ENCODE results near the gene S1PR4.
"Not testable (repeated sequence)": the region's sequence is repeated elsewhere in the genome, so short reads cannot be mapped to it uniquely, and the experiment has no call there.

Gene S1PR4

GRCh38 chr19:3187662-3188511 lies 9.3 kb downstream of the S1PR4 start:
- DNase-seq (ENCODE audit: low read depth in 1 of 2, low spot score in 1 of 2) = no peak
- TF ChIP-seq JUND (IDR thresholded peaks at IDR 0.05; ENCODE audit: low read depth) = no peak
- in situ Hi-C loops (cut with HindIII; ENCODE audit: low pct_unique_long_range_greater_than_20kb, low sequenced_read_pairs) = no loop called here

- DNase-seq (ENCODE audit: low read depth in 1 of 2, low spot score in 1 of 2) = no peak
- TF ChIP-seq JUND (IDR thresholded peaks at IDR 0.05; ENCODE audit: low read depth) = no peak
- in situ Hi-C loops (cut with HindIII; ENCODE audit: low pct_unique_long_range_greater_than_20kb, low sequenced_read_pairs) = no loop called here
These were observed 10.3 kb downstream of the S1PR4 start for GRCh38 chr19:3188627-3189596.

DNA sequence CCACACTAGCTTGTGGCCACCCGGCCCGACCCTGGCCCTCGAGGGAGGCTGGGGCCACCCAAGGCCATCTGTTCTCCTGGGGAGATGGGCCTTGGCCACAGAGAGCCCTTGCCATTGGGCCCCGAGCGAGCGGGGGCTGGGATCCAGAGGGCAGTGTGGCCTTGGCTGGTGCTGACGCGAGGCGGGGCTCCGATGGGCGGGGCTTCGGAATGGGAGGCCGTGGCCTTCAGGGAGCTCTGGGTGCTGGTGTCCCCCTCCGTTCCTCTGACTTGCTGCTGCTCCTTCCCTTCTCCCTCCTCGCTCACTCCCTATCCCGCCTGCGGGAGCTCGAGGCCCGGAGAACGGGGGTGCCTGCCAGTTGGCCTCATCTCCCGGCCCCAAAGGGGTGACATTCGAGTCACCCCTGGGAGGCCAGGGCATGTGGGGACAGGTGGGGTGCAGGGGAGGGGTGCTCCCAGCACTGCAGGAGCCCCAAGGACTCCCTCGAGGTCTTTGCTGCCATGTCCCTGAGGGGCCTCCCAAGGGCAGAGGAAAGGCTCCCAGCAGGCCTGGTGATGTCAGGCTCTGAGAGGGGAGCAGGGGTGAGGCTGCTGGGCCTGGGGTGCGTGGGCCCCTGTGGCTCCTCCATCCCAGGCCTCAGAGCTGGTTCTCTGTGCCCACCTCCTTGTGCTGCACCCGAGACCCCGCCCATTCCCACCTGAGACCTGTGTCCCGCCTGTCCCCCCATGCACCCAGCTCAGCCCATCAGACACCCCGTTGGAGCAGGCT lies 11.3 kb downstream of the S1PR4 start:
- in situ Hi-C loops (cut with HindIII; ENCODE audit: low pct_unique_long_range_greater_than_20kb, low sequenced_read_pairs) = no loop called here
- TF ChIP-seq JUND (IDR thresholded peaks at IDR 0.05; ENCODE audit: low read depth) = no peak
- no peak for DNase-seq (ENCODE audit: low read depth in 1 of 2, low spot score in 1 of 2)

DNA sequence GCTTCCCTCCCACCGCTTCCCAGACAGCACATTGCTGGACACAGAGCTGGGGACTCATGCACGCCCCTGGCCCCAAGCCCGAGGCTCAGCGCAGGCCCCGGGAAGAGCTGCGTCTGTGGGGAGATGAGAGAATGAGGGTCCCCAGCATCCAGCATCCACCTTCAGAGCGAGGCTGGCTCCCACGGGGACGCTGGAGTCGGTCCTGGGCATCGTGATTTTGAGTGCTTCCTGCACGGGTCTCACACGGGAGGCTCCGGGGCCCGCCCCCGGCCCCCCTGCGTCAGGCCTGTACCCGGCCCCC lies 11.9 kb downstream of the S1PR4 start:
- TF ChIP-seq JUND (IDR thresholded peaks at IDR 0.05; ENCODE audit: low read depth) = no peak
- in situ Hi-C loops (cut with HindIII; ENCODE audit: low pct_unique_long_range_greater_than_20kb, low sequenced_read_pairs) = no loop called here
- DNase-seq (ENCODE audit: low read depth in 1 of 2, low spot score in 1 of 2) = no peak

DNA sequence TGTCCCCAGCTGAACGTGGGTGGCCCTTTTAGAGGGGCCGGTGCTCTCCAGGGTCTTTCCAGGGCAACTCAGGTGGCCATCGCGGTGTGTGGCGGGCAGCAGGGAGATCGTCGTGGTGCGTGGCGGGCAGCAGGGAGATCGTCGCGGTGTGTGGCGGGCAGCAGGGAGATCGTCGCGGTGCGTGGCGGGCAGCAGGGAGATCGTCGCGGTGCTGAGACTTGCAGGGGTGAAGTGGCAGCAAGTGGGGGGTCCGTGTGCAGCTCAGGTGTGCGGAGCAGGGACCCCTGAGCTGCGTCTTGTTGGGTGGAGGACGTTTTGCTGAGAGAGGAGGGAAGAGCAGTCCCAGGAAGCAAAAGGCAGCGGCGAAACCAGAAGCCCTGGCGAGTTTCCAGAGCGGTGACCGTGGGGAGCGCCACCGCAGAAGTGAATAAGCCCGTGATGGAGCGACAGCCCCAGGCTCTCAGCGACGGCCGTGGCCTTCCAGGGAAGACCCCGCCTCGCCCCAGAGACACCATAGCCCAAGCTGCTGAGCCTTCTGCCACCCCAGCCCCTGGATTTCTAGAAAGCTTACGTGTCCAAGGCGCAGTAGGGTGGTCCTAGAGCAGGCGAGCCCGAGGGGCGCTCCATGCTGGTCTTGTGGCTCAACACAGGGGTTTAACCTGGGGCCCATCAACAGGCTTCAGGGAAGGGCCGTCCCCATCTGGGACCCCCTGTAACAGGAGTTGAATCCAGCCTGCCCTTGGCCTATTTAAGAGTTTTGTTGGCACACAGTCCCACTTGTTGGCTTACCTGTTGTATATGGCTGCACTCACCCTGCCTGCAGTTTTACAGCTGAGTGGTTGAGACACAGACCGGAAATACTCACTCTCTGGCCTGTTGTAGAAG lies 12.6 kb downstream of the S1PR4 start:
- no peak for TF ChIP-seq JUND (IDR thresholded peaks at IDR 0.05; ENCODE audit: low read depth)
- DNase-seq (ENCODE audit: low read depth in 1 of 2, low spot score in 1 of 2) = no peak
- in situ Hi-C loops (cut with HindIII; ENCODE audit: low pct_unique_long_range_greater_than_20kb, low sequenced_read_pairs) = no loop called here

DNA sequence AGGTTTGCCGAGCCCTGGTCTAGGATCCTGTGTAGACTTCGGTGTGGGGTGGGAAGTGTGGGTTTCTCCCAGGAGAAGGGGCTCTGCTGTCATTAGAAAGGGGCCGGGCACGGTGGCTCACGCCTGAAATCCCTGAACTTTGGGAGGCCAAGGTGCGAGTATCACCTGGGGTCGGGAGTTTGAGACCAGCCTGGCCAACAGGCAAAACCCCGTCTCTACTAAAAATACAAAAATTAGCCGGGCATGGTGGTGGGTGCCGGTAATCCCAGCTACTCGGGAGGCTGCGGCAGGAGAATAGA lies 13.2 kb downstream of the S1PR4 start:
- DNase-seq (ENCODE audit: low read depth in 1 of 2, low spot score in 1 of 2); in situ Hi-C loops (cut with HindIII; ENCODE audit: low pct_unique_long_range_greater_than_20kb, low sequenced_read_pairs): not testable (repeated sequence)

DNA sequence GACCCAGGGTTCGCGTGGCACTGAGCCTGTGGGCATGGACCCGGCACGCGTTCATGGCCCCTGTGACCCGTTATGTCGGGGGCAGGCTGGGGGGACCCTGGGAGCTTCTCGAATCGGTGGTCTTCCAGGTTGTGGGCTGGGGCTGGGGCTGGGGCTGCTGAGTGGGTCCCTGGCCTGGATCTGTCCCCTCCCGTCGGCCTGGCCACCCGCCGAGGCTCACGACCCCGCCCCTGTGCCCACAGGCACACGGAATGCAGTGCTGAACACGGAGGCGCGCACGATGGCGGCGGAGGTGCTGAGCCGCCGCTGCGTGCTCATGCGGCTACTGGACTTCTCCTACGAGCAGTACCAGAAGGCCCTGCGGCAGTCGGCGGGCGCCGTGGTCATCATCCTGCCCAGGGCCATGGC lies 13.7 kb downstream of the S1PR4 start:
- in situ Hi-C loops (cut with HindIII; ENCODE audit: low pct_unique_long_range_greater_than_20kb, low sequenced_read_pairs) = no loop called here
- TF ChIP-seq JUND (IDR thresholded peaks at IDR 0.05; ENCODE audit: low read depth) = no peak
- DNase-seq (ENCODE audit: low read depth in 1 of 2, low spot score in 1 of 2) = no peak

DNA sequence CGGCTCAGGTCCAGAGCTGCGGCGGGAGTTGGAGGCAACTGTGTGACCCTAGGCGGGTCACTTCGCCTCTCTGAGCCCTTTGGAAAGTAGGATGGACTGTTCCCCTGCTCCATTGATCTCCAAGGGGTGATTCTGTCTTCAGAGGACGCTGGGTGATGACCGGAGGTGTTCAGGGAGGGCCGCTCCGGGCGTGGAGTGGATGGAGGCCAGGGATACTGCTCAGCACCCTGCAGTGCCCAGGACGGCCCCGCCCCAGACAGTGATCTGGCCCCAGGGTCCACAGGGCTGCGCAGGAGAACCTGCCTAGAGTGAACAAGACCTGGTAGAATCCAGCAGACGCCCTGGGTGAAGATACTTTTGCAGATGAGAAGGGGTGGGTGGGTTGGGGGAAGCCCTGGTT lies 14.1 kb downstream of the S1PR4 start:
- no peak for TF ChIP-seq JUND (IDR thresholded peaks at IDR 0.05; ENCODE audit: low read depth)
- DNase-seq (ENCODE audit: low read depth in 1 of 2, low spot score in 1 of 2) = no peak
- in situ Hi-C loops (cut with HindIII; ENCODE audit: low pct_unique_long_range_greater_than_20kb, low sequenced_read_pairs) = no loop called here

GRCh38 chr19:3193256-3194105 lies 14.9 kb downstream of the S1PR4 start:
- in situ Hi-C loops (cut with HindIII; ENCODE audit: low pct_unique_long_range_greater_than_20kb, low sequenced_read_pairs) = no loop called here

DNA sequence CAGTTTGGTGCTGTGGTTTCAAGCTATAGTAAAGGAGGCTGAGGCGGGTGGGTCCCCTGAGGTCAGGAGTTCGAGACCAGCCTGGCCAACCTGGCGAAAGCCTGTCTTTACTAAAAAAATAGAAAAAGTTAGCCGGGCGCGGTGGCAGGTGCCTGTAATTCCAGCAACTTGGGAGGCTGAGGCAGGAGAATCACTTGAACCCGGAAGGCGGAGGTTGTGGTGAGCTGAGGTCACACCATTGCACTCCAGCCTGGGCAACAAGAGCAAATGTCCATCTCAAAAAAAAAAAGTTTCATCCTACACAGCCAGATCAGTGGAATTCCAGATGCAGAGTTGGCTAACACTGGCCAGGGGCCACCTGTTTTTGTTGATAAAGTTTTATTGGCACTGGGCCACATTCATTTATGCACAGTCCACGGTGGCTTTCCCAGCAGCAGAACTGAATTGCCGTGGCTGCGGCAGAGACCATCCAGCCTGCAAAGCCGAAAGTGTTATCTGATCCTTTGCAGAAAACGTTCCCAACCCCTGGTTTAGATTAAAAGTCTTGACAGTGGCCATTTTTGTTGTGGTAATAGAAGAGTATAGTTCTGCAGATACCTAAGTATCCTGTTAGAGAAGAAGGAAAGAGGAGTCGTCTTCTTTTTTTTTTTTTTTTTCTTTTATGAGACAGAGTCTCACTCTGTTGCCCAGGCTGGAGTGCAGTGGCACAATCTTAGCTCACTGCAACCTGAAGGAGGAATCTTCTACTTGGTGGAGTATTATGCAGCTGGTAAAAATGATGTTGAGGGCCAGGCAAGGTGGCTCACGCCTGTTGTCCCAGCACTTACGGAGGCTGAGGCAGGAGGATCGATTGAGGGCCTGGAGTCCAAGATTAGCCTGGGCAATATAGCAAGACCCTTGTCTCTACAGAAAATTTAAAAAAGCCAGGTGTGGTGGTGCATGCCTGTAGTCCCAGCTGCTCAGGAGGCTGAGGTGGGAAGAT lies 15.8 kb downstream of the S1PR4 start:
- DNase-seq (ENCODE audit: low read depth in 1 of 2, low spot score in 1 of 2) = no peak
- in situ Hi-C loops (cut with HindIII; ENCODE audit: low pct_unique_long_range_greater_than_20kb, low sequenced_read_pairs) = no loop called here
- no peak for TF ChIP-seq JUND (IDR thresholded peaks at IDR 0.05; ENCODE audit: low read depth)

More at GRCh38 chr19:3193256-3194105, 14.9 kb downstream of the S1PR4 start:
- DNase-seq (ENCODE audit: low read depth in 1 of 2, low spot score in 1 of 2) = no peak
- no peak for TF ChIP-seq JUND (IDR thresholded peaks at IDR 0.05; ENCODE audit: low read depth)

Data from T47D (cell line).